Stimulated activated CD4-positive, alpha-beta T cell treated with anti-CD3 and anti-CD28 coated beads, Interleukin-12 subunit alpha, Interleukin-12 subunit beta, amount 100 ng/mL, for 48 hours (primary cell): ENCODE data around the gene FLNA.

Experiments used
- DNase-seq, 3 donors: peaks; one replicate each; pipeline ENCODE4 v3.0.0-alpha.2; 2020; ENCODE audit warnings: low read depth in 2 of 3, low spot score in 1 of 3

Gene FLNA

DNA sequence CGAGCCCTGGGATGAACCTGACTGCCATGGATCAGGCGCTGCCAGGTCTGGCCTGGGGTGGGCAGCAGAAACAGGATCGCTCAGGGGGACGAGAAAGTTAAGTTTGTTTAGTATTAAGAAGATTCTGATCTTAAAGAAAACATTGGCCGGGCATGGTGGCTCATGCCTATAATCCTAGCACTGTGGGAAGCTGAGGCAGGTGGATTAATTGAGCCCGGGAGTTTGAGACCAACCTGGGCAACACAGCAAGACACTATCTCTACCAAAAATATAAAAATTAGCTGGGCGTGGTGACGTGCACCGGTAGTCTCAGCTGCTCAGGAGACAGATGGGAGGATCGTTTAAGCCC, 696 bp upstream of the FLNA start:
- DNase-seq = no peak

GRCh38 chrX:154373340-154374306, 811 bp downstream of the FLNA start:
- DNase-seq = no peak

- DNase-seq = no peak
Observed at GRCh38 chrX:154372612-154373022, 1.8 kb downstream of the FLNA start.

DNA sequence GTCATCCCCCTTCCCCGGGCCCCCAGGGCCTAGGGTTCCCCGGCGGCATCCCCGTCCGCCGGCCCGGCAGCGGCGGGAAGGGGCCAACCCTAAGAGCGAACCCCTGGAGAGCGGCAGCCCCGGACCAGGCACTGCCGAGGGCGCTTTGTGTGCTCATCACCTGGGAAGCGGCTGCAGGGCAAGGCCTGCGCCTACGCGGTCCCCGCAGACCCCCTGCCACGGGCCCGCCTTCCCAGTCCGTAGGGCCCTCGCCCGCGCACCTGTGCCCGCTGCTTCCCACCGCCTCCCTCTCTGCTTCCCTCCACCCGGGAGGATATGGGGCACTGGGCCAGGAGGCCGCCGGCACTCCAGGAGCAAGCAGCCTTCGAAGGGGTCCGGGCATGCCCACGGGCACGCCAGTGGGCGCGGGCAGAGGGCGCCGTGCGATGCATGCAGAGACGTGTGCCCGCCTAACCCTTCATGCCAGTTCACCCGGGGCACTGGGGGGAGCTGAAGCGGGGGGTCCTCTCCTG, 2.6 kb downstream of the FLNA start:
- DNase-seq = no peak

- peak; percentile 77 to 89 (median 86) for DNase-seq
Observed at GRCh38 chrX:154371017-154371788, 3.2 kb downstream of the FLNA start.

- no peak for DNase-seq
Observed at GRCh38 chrX:154370300-154371016, 4.0 kb downstream of the FLNA start.

GRCh38 chrX:154369449-154370299, 4.8 kb downstream of the FLNA start:
- DNase-seq = peak; percentile 39 to 59 (median 46)

DNA sequence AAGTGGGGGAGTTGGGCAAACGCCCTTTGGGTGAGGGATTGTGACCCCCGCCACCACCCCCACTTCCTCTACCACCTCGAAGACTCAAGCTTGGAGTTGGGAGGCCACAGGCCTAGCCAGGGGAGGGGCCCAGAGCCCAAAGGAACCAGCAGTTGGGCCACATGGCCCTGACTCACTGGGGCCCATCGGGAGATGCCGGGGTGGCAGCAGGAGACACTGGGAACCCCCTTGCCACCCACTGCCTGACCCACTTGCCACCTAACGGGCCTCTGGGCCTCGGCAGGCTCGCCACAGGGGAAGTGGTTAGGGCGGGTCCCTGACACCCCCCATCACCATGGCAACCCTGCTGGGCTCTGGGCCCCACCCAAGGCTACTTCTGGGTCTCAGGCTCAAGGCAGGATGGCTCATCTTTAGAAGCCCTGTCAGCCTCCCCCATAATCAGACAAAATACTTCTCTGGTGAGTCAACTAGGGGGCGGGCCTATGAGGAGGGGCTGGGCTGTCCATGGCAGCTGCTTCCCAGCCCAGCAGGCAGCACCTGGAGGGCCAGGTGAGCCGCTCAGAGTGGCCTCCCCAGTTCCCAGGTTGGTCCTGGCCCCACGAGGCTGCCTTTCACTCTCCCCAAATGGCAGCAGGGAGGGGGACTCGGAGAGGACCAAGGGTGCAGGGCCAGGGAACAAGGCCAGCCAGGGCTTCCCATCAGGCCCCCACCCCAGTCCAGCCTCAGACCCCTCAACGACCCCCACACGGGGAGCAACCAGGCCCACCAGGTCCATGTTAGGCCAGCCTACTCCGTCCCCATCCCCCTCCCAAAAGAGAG, 5.6 kb downstream of the FLNA start:
- DNase-seq = peak; percentile 86 to 89 (median 88)

DNA sequence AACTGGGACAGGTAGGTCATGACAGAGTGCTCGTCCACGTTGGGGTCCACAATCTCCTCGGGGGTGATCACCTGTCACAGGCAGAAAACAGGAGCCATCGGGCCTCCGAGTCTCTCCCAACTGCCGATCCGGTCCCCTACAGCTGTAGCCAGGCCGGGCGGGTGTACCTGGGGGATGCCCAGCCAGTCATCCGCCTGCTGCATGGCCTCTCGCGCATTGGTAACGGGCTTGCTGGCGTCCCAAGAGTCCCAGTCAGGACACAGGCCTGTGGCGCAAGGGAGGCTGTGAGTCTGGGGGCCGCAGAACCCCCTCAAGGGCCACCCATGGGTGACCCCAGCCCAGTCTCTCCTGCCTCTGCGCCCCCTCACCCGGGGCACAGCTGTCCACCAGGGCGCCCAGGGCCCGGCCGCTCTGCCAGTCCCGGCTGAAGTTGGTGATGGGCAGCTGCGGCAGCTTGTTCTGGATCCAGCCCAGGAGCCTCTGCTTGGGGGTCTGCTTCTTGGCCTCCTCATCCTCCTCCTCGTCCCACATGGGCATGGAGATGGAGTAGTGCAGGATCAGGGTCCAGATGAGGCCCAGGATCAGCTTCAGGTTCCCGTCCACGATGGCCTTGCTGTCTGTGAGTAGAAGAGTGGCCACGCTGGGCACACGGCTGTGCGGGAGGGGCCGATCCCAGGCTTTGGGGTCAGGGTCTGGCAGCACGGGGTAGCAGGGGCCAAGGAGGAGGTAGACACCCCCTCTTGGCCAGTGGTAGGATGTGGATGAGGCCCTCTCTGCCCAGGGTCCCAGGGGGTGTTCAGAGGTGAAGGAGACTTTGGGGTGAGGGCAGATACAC, 6.7 kb downstream of the FLNA start:
- no peak for DNase-seq

DNA sequence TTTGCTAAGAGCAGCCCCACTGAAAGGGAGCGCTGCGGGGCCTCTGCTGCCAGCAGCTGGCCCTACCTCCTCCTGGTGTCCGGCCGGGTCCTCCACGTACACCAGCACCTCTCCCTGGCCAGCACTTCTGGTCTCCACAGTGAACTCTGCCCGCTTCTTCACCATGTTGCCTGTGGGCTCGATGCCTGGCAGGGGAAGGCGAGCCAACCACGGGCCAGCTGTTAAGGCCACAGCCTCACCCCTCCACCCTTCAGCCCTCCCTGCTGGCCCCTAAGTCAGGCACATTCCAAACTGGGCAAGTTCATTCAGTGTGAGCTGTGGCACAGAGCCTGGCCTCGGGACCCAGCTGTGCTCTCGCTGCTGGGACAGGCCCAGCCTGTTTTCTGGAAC, 7.8 kb downstream of the FLNA start:
- no peak for DNase-seq

- DNase-seq = no peak
Observed at GRCh38 chrX:154365997-154366665, 8.3 kb downstream of the FLNA start.

- no peak for DNase-seq
Observed at GRCh38 chrX:154365052-154365600, 9.3 kb downstream of the FLNA start.

DNA sequence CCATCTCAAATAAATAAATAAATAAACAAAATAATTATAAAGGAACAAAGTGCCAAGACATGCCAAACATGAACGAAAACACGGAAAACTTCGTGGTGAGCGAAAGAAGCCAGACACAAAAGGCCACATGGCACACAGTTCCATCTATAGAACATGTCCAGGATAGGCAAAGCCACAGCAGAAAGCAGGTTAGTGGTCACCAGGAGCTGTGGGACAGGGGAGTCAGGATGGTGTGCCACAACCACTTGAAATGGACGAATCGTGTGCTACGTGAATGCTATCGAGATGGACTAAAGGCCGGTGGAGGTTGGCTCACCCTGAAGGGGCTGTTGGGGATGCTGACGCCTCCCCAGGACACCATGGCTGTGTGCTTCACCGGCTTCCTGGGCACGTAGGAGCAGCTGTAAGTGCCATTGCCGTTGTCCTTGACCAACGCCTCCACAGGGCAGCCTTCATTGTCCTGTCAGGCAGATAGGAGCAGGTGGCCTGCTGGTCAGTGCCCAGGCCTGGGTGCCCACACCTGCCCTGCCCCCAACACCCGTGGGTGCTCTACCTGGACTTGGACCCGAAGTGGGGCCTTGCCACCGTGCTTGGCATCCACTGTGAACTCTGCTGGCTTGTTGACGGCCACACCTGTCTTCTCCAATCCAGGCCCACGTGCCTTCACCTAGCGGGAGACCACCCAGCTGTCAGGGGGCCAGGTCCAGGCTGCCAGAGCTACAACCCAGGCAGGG, 10.6 kb downstream of the FLNA start:
- no peak for DNase-seq

- no peak for DNase-seq
Observed at GRCh38 chrX:154362085-154362742, 12.2 kb downstream of the FLNA start.

- no peak for DNase-seq
Observed at GRCh38 chrX:154360155-154360713, 14.2 kb downstream of the FLNA start.
